ENCODE measurements around the gene ACTL6B.
"Not testable (repeated sequence)": the region's sequence is repeated elsewhere in the genome, so short reads cannot be mapped to it uniquely, and the experiment has no call there.

The ACTL6B gene

GRCh38 chr7:100671353-100672327 lies 15.4 kb upstream of the ACTL6B start:
- no peak for DNase-seq (ENCODE audit: low read depth in 2 of 2)

- DNase-seq (ENCODE audit: low read depth in 2 of 2), result no peak
These were observed 13.8 kb upstream of the ACTL6B start for GRCh38 chr7:100670074-100670473.

GRCh38 chr7:100669106-100669505 lies 12.9 kb upstream of the ACTL6B start:
- not testable (repeated sequence) for DNase-seq (ENCODE audit: low read depth in 2 of 2)

- DNase-seq (ENCODE audit: low read depth in 2 of 2), result no peak
These were observed 11.8 kb upstream of the ACTL6B start for GRCh38 chr7:100668069-100668449.

- no peak for DNase-seq (ENCODE audit: low read depth in 2 of 2)
These were observed 11.3 kb upstream of the ACTL6B start for GRCh38 chr7:100667331-100668068.

GRCh38 chr7:100665168-100665726 lies 9.0 kb upstream of the ACTL6B start:
- no peak for DNase-seq (ENCODE audit: low read depth in 2 of 2)

GRCh38 chr7:100662194-100662776 lies 6.0 kb upstream of the ACTL6B start:
- not testable (repeated sequence) for DNase-seq (ENCODE audit: low read depth in 2 of 2)

GRCh38 chr7:100654908-100655831 lies 1.1 kb downstream of the ACTL6B start:
- no peak for DNase-seq (ENCODE audit: low read depth in 2 of 2)

GRCh38 chr7:100649826-100650565 lies 6.3 kb downstream of the ACTL6B start:
- DNase-seq (ENCODE audit: low read depth in 2 of 2), result no peak

GRCh38 chr7:100642534-100642907 lies 13.7 kb downstream of the ACTL6B start:
- DNase-seq (ENCODE audit: low read depth in 2 of 2), result peak; percentile 22 to 27

- no peak for DNase-seq (ENCODE audit: low read depth in 2 of 2)
These were observed 14.3 kb downstream of the ACTL6B start for GRCh38 chr7:100641860-100642533.

- DNase-seq (ENCODE audit: low read depth in 2 of 2), result no peak
These were observed 14.8 kb downstream of the ACTL6B start, which contains the start of gene TFR2 for GRCh38 chr7:100641463-100641859. TFR2 (minus strand) TSS chr7:100641552; CDS start chr7:100641509, 43 bp downstream.

GRCh38 chr7:100640517-100641440 lies 15.5 kb downstream of the ACTL6B start:
- DNase-seq (ENCODE audit: low read depth in 2 of 2), result no peak

GRCh38 chr7:100639995-100640516 lies 16.2 kb downstream of the ACTL6B start:
- DNase-seq (ENCODE audit: low read depth in 2 of 2), result no peak

- DNase-seq (ENCODE audit: low read depth in 2 of 2), result peak; percentile 39 to 63
These were observed 23.1 kb downstream of the ACTL6B start for GRCh38 chr7:100632951-100633717.

- no peak for DNase-seq (ENCODE audit: low read depth in 2 of 2)
These were observed 26.2 kb downstream of the ACTL6B start for GRCh38 chr7:100630066-100630465.

- no peak for DNase-seq (ENCODE audit: low read depth in 2 of 2)
These were observed 27.0 kb downstream of the ACTL6B start for GRCh38 chr7:100629117-100629716.
